Activated T-cell treated with anti-CD3 and anti-CD28 coated beads for 4 hours (primary cell): ENCODE measurements around the gene FAM185A.
"Not testable (repeated sequence)": the region's sequence is repeated elsewhere in the genome, so short reads cannot be mapped to it uniquely, and the experiment has no call there.

Experiments
- DNase-seq: peaks from one replicate; pipeline ENCODE4 v3.0.0-alpha.2; 2020

FAM185A gene

GRCh38 chr7:102748605-102749444 lies at the start of gene FAM185A:
Gene FAM185A, plus strand, starts transcription at chr7:102748999. Its CDS starts 209 bp downstream, at chr7:102749208.
- DNase-seq: peak; percentile 89

- not testable (repeated sequence) for DNase-seq
Observed at GRCh38 chr7:102713011-102713690, 35.6 kb upstream of the FAM185A start.

GRCh38 chr7:102713691-102714080 lies 35.1 kb upstream of the FAM185A start:
- DNase-seq: not testable (repeated sequence)

- not testable (repeated sequence) for DNase-seq
Observed at GRCh38 chr7:102714774-102715522, 33.9 kb upstream of the FAM185A start.

- not testable (repeated sequence) for DNase-seq
Observed at GRCh38 chr7:102715718-102716117, 33.1 kb upstream of the FAM185A start.

- not testable (repeated sequence) for DNase-seq
Observed at GRCh38 chr7:102718491-102718890, 30.3 kb upstream of the FAM185A start.

- not testable (repeated sequence) for DNase-seq
Observed at GRCh38 chr7:102726170-102726569, 22.6 kb upstream of the FAM185A start.

- not testable (repeated sequence) for DNase-seq
Observed at GRCh38 chr7:102729670-102730069, 19.1 kb upstream of the FAM185A start.

GRCh38 chr7:102730431-102730830 lies 18.4 kb upstream of the FAM185A start:
- DNase-seq: not testable (repeated sequence)

GRCh38 chr7:102742002-102742771 lies 6.6 kb upstream of the FAM185A start:
- not testable (repeated sequence) for DNase-seq

- DNase-seq: not testable (repeated sequence)
Observed at GRCh38 chr7:102743861-102744260, 4.9 kb upstream of the FAM185A start.

GRCh38 chr7:102745494-102746288 lies 3.1 kb upstream of the FAM185A start:
- not testable (repeated sequence) for DNase-seq

GRCh38 chr7:102749445-102749786 lies 617 bp downstream of the FAM185A start:
- not testable (repeated sequence) for DNase-seq

- not testable (repeated sequence) for DNase-seq
Observed at GRCh38 chr7:102758227-102758626, 9.4 kb downstream of the FAM185A start.

GRCh38 chr7:102759934-102760333 lies 11.1 kb downstream of the FAM185A start:
- not testable (repeated sequence) for DNase-seq

GRCh38 chr7:102761234-102761633 lies 12.4 kb downstream of the FAM185A start:
- not testable (repeated sequence) for DNase-seq

GRCh38 chr7:102763295-102763905 lies 14.6 kb downstream of the FAM185A start:
- DNase-seq: not testable (repeated sequence)

GRCh38 chr7:102769657-102770192 lies 20.9 kb downstream of the FAM185A start:
- DNase-seq: not testable (repeated sequence)

- not testable (repeated sequence) for DNase-seq
Observed at GRCh38 chr7:102770467-102770866, 21.7 kb downstream of the FAM185A start.

GRCh38 chr7:102776217-102776616 lies 27.4 kb downstream of the FAM185A start:
- DNase-seq: not testable (repeated sequence)

- not testable (repeated sequence) for DNase-seq
Observed at GRCh38 chr7:102778663-102779062, 29.9 kb downstream of the FAM185A start.
